Measurements from ENCODE around the gene GPN3.
A peak's percentile ranks its signal among the peaks of the same experiment; 100 is the strongest.
"Not testable (repeated sequence)": the region's sequence is repeated elsewhere in the genome, so short reads cannot be mapped to it uniquely, and the experiment has no call there.

Gene GPN3

GRCh38 chr12:110431957-110432587, 36.0 kb downstream of the GPN3 start:
- H3K4me3 ChIP-seq (ENCODE audit: low read depth, low read length): peak overlapping the region; percentile 45
- no peak for DNase-seq
- no peaks in the 10 kb centered on the region for H3K27me3 ChIP-seq (ENCODE audit: insufficient read depth, low read depth, severe bottlenecking)
- H3K36me3 ChIP-seq: peaks cover 20% of the 10 kb centered on the region
- no peak overlapping the region; the same call in 1 of the 2 replicates for H3K27ac ChIP-seq
- H3K9me3 ChIP-seq (ENCODE audit: severe bottlenecking): no peaks in the 10 kb centered on the region
- TF ChIP-seq, protein P1, sequence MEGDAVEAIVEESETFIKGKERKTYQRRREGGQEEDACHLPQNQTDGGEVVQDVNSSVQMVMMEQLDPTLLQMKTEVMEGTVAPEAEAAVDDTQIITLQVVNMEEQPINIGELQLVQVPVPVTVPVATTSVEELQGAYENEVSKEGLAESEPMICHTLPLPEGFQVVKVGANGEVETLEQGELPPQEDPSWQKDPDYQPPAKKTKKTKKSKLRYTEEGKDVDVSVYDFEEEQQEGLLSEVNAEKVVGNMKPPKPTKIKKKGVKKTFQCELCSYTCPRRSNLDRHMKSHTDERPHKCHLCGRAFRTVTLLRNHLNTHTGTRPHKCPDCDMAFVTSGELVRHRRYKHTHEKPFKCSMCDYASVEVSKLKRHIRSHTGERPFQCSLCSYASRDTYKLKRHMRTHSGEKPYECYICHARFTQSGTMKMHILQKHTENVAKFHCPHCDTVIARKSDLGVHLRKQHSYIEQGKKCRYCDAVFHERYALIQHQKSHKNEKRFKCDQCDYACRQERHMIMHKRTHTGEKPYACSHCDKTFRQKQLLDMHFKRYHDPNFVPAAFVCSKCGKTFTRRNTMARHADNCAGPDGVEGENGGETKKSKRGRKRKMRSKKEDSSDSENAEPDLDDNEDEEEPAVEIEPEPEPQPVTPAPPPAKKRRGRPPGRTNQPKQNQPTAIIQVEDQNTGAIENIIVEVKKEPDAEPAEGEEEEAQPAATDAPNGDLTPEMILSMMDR (IDR thresholded peaks at IDR 0.05; ENCODE audit: low read depth, low read length): no peak

- H3K36me3 ChIP-seq; H3K27me3 ChIP-seq (ENCODE audit: insufficient read depth, low read depth, severe bottlenecking); DNase-seq; H3K9me3 ChIP-seq (ENCODE audit: severe bottlenecking); H3K27ac ChIP-seq; H3K4me3 ChIP-seq (ENCODE audit: low read depth, low read length): not testable (repeated sequence)
Observed at GRCh38 chr12:110429676-110430075, 38.4 kb downstream of the GPN3 start.

DNA sequence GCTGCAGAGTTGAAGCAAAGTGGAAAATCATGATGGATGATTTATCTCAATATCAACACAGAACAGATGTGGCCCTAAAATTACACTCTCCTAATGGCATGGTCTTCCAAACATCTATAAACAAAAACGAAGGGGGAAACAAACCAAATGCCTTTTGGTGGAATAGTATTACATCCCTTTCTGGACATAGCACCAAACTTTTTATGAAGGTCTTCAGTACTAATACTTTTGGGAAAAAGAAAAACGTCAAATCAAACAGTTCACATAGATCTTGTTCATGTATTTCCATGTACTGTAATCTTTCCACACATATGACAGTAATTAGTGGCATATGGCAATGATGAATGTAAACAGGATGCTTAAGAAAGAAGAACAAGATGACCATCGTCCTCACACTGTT, 41.7 kb downstream of the GPN3 start:
- H3K27ac ChIP-seq: no peak overlapping the region
- H3K27me3 ChIP-seq (ENCODE audit: insufficient read depth, low read depth, severe bottlenecking): no peaks in the 10 kb centered on the region
- H3K9me3 ChIP-seq (ENCODE audit: severe bottlenecking): no peaks in the 10 kb centered on the region
- TF ChIP-seq, protein P1 (IDR thresholded peaks at IDR 0.05; ENCODE audit: low read depth, low read length): no peak
- DNase-seq: no peak
- H3K4me3 ChIP-seq (ENCODE audit: low read depth, low read length): no peak overlapping the region
- H3K36me3 ChIP-seq: no peaks in the 10 kb centered on the region

DNA sequence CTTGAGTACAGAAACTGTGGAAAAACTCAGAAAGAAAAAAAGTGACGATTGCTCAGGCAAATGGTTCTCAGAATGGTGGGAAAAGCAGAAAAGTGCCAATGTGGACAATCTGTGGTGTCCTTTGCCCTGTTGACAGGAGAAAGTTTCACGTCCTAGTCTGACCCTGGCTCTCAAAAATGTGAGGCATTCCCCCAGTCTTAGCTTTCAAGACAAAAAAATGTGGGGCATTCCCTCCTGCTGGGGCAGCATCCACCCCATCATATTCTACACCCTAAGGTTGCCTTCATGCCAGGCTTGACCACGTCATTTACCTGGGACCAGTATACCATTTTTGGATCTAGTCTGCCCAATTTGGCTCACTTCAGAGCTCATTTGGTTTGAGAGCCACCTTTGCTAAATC, 43.8 kb downstream of the GPN3 start:
- Histone ChIP-seq H3K27ac (no peak overlapping the region), H3K4me3 (ENCODE audit: low read depth, low read length) (no peak overlapping the region), H3K27me3 (ENCODE audit: insufficient read depth, low read depth, severe bottlenecking) (no peaks in the 10 kb centered on the region), H3K9me3 (ENCODE audit: severe bottlenecking) (no peaks in the 10 kb centered on the region), H3K36me3 (no peaks in the 10 kb centered on the region)
- DNase-seq: no peak
- TF ChIP-seq, protein P1 (IDR thresholded peaks at IDR 0.05; ENCODE audit: low read depth, low read length): no peak

GRCh38 chr12:110421701-110422100, 46.4 kb downstream of the GPN3 start:
- DNase-seq: peak; percentile 65
- TF ChIP-seq, protein P1 (IDR thresholded peaks at IDR 0.05; ENCODE audit: low read depth, low read length): no peak
- Histone ChIP-seq H3K27me3 (ENCODE audit: insufficient read depth, low read depth, severe bottlenecking) (no peaks in the 10 kb centered on the region), H3K36me3 (no peaks in the 10 kb centered on the region), H3K4me3 (ENCODE audit: low read depth, low read length) (no peak overlapping the region), H3K27ac (peak overlapping the region; percentile 57), H3K9me3 (ENCODE audit: severe bottlenecking) (no peaks in the 10 kb centered on the region)

DNA sequence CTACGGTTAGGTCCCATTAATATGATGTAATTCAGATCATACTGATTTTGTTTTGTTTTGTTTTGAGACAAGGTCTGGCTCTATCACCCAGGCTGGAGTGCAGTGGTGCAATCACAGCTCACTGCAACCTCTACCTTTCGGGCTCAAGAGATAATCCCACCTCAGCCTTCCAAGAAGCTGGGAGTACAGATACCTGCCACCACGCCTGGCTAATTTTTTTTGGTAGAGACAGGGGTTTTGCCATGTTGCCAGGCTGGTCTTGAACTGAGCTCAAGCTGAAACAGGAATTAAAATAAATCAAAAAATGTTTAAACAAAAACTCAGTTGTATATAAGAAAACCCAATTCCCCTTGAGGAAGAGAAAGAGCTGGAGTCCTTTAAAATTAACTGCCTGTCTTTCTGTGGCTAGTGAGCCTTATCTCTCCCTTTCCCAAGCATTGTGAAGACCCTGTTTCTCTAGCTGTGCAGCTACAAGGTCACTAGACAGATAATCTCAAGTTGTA, 46.8 kb downstream of the GPN3 start:
- Histone ChIP-seq H3K9me3 (ENCODE audit: severe bottlenecking) (no peaks in the 10 kb centered on the region), H3K27ac (peak overlapping the region; percentile 57), H3K27me3 (ENCODE audit: insufficient read depth, low read depth, severe bottlenecking) (no peaks in the 10 kb centered on the region), H3K36me3 (no peaks in the 10 kb centered on the region), H3K4me3 (ENCODE audit: low read depth, low read length) (no peak overlapping the region)
- TF ChIP-seq, protein P1 (IDR thresholded peaks at IDR 0.05; ENCODE audit: low read depth, low read length): no peak
- DNase-seq: peak; percentile 31

DNA sequence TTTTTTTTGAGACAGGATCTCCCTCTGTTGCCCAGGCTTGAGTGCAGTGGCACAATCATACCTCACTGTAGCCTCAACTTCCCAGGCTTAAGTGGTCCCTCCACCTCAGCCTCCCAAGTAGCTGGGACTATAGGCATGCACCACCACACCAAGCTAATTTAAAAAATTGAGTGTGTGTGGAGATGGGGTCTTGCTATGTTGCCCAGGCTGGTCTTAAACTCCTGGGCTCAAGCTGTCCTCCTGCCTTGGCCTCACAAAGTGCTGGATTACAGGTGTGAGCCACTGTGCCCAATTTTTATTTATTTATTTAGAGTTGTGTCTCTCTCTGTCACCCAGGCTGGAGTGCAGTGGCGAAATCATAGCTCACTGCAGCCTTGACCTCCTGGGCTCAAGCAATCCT, 47.4 kb downstream of the GPN3 start:
- H3K36me3 ChIP-seq; H3K9me3 ChIP-seq (ENCODE audit: severe bottlenecking); H3K27me3 ChIP-seq (ENCODE audit: insufficient read depth, low read depth, severe bottlenecking); H3K4me3 ChIP-seq (ENCODE audit: low read depth, low read length); DNase-seq: not testable (repeated sequence)
- peak overlapping the region; percentile 57 for H3K27ac ChIP-seq

GRCh38 chr12:110417113-110417512, 50.9 kb downstream of the GPN3 start:
- not testable (repeated sequence) for H3K36me3 ChIP-seq; H3K27ac ChIP-seq; H3K9me3 ChIP-seq (ENCODE audit: severe bottlenecking); DNase-seq; H3K27me3 ChIP-seq (ENCODE audit: insufficient read depth, low read depth, severe bottlenecking); H3K4me3 ChIP-seq (ENCODE audit: low read depth, low read length)

- not testable (repeated sequence) for H3K27ac ChIP-seq; H3K36me3 ChIP-seq; H3K27me3 ChIP-seq (ENCODE audit: insufficient read depth, low read depth, severe bottlenecking); H3K9me3 ChIP-seq (ENCODE audit: severe bottlenecking); DNase-seq; H3K4me3 ChIP-seq (ENCODE audit: low read depth, low read length)
Observed at GRCh38 chr12:110410086-110410485, 58.0 kb downstream of the GPN3 start.
